Mesothelial cell of epicardium (in vitro differentiated cells): ENCODE data around the gene BTBD1. TPM values are rescaled to one million over a fixed set of nuclear protein-coding genes. Genes with fewer than 3 reads are reported as not detected.
"Not testable (repeated sequence)": the region's sequence is repeated elsewhere in the genome, so short reads cannot be mapped to it uniquely, and the experiment has no call there.

Experiments used
- DNase-seq, 2 experiments: peaks; one replicate each; pipeline ENCODE4 v3.0.0; 2021; ENCODE audit warnings: low spot score in 2 of 2; ENCODE audit not compliant: unreplicated experiment in 2 of 2
- H3K27ac Mint-ChIP-seq: 2 replicates; pipeline ENCODE4 v1.8.0; 2021; ENCODE audit warnings: mixed read lengths
- H3K27me3 Mint-ChIP-seq: 2 replicates; pipeline ENCODE4 v1.8.0; 2021; ENCODE audit warnings: low read depth, mixed read lengths
- H3K36me3 Mint-ChIP-seq: 2 replicates; pipeline ENCODE4 v1.8.0; 2021; ENCODE audit warnings: mixed read lengths
- H3K4me1 Mint-ChIP-seq: 2 replicates; pipeline ENCODE4 v1.8.0; 2021; ENCODE audit warnings: mixed read lengths
- H3K4me3 Mint-ChIP-seq: 2 replicates; pipeline ENCODE4 v1.8.0; 2021; ENCODE audit warnings: mild to moderate bottlenecking, moderate library complexity, mixed read lengths
- H3K9me3 Mint-ChIP-seq: 2 replicates; pipeline ENCODE4 v1.8.0; 2021; ENCODE audit warnings: mixed read lengths
- total RNA-seq: library from RNA; stranded (reverse); gene quantifications from 3 replicates; pipeline ENCODE4 v1.2.1, GENCODE V29; 2021
- TF ChIP-seq, protein P1 (sequence below): fragments of 200-600 bp; sonication (generic); IDR thresholded peaks from one replicate; pipeline ENCODE4 v1.5.0; 2021; ENCODE audit warnings: antibody characterized with exemption; ENCODE audit not compliant: unreplicated experiment

The BTBD1 gene
- total RNA-seq, 1 donor from 2014 or later: 33.4 TPM

DNA sequence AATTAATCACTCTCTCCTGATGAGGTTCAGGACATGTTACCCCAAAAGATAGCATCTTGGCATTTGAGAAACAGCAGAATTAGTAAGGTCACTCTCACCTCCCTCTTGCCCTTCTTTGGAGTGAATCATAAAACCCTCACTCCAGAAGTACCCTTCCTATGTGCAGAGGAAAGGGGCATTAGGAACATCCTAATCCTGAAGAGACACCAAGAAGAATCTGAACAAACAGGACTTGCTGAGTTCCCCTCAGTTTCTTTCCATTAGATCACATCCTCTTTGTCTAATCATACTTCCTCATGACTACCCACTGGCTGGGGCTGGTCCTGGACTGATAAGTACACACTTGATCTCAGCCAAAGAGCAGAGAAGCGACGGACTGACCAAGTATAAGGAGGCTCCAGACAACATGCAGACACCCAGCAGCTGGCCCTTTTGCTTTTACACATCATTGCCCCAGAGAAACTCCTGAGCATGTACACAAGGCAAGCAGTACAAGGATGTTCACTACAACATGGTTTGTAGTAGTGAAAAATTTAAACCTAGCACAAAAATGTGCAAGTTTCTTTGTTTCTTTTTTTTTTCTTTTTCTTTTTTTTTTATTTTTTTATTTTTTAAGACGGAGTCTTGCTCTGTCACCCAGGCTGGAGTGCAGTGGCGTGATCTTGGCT lies 25.4 kb upstream of the BTBD1 start:
- no peak overlapping the region for H3K4me3 Mint-ChIP-seq
- TF ChIP-seq, protein P1, sequence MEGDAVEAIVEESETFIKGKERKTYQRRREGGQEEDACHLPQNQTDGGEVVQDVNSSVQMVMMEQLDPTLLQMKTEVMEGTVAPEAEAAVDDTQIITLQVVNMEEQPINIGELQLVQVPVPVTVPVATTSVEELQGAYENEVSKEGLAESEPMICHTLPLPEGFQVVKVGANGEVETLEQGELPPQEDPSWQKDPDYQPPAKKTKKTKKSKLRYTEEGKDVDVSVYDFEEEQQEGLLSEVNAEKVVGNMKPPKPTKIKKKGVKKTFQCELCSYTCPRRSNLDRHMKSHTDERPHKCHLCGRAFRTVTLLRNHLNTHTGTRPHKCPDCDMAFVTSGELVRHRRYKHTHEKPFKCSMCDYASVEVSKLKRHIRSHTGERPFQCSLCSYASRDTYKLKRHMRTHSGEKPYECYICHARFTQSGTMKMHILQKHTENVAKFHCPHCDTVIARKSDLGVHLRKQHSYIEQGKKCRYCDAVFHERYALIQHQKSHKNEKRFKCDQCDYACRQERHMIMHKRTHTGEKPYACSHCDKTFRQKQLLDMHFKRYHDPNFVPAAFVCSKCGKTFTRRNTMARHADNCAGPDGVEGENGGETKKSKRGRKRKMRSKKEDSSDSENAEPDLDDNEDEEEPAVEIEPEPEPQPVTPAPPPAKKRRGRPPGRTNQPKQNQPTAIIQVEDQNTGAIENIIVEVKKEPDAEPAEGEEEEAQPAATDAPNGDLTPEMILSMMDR: no peak
- DNase-seq: no peak
- H3K36me3 Mint-ChIP-seq: no peaks in the 10 kb centered on the region
- H3K27ac Mint-ChIP-seq: peak overlapping the region; percentile 10
- peaks cover 59% of the 10 kb centered on the region for H3K27me3 Mint-ChIP-seq
- peaks cover 2% of the 10 kb centered on the region for H3K4me1 Mint-ChIP-seq
- no peaks in the 10 kb centered on the region for H3K9me3 Mint-ChIP-seq

GRCh38 chr15:83091965-83092308 lies 24.9 kb upstream of the BTBD1 start:
- Mint-ChIP-seq H3K27me3 (peaks cover 59% of the 10 kb centered on the region), H3K27ac (peak overlapping the region; percentile 10)
- not testable (repeated sequence) for H3K9me3 Mint-ChIP-seq, H3K4me3 Mint-ChIP-seq, DNase-seq, H3K36me3 Mint-ChIP-seq, H3K4me1 Mint-ChIP-seq

GRCh38 chr15:83090465-83090864 lies 23.4 kb upstream of the BTBD1 start:
- TF ChIP-seq, protein P1: no peak
- H3K4me3 Mint-ChIP-seq: no peak overlapping the region
- no peak for DNase-seq

DNA sequence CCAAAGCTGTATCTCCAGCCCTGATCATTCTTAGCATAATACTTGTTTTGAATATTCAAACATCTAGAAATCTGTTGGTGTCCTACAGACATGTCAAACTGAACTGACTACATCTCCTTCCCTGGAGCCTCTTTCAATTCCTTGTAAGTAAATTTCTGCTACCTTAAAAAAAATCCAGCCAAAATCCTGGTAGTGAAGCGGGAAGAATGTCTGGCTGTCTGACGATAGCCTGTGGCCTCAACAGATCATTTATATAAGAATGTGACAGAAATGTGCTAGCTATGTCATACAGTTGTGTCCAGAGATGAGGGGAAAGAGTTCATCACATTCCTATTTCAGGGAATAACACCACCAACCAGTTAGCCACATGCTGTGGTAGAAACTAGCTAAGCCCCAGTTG lies 21.8 kb upstream of the BTBD1 start:
- Mint-ChIP-seq H3K9me3 (no peaks in the 10 kb centered on the region), H3K4me3 (no peak overlapping the region), H3K27me3 (peaks cover 57% of the 10 kb centered on the region), H3K36me3 (no peaks in the 10 kb centered on the region), H3K27ac (no peak overlapping the region), H3K4me1 (peaks cover 2% of the 10 kb centered on the region)
- TF ChIP-seq, protein P1: no peak
- DNase-seq: no peak

More at GRCh38 chr15:83090465-83090864, 23.4 kb upstream of the BTBD1 start:
- Mint-ChIP-seq H3K9me3 (no peaks in the 10 kb centered on the region), H3K36me3 (no peaks in the 10 kb centered on the region), H3K27me3 (peaks cover 58% of the 10 kb centered on the region), H3K4me1 (peaks cover 2% of the 10 kb centered on the region), H3K27ac (no peak overlapping the region)

DNA sequence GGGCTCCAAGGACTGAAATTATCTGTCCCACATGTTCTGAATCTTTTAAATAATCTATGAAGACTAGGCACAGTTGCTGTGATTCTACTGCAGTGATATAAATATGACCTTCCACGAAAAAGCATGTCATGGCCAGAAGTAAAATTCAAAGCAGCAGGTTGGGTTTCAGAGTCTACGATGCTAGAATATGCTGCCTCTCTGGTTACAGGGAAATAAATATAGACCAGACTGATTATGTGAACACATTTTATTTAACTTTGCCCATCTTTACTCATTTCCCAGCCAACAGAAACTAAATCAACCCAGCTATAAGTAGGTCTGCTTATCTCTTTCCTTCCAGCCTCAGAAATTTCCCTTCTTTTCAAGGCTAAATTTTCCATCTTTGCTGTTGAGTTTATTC lies 20.5 kb upstream of the BTBD1 start:
- no peak overlapping the region for H3K4me3 Mint-ChIP-seq
- no peaks in the 10 kb centered on the region for H3K36me3 Mint-ChIP-seq
- peaks cover 2% of the 10 kb centered on the region for H3K4me1 Mint-ChIP-seq
- H3K9me3 Mint-ChIP-seq: no peaks in the 10 kb centered on the region
- H3K27ac Mint-ChIP-seq: no peak overlapping the region
- TF ChIP-seq, protein P1: no peak
- peaks cover 63% of the 10 kb centered on the region for H3K27me3 Mint-ChIP-seq
- no peak for DNase-seq

DNA sequence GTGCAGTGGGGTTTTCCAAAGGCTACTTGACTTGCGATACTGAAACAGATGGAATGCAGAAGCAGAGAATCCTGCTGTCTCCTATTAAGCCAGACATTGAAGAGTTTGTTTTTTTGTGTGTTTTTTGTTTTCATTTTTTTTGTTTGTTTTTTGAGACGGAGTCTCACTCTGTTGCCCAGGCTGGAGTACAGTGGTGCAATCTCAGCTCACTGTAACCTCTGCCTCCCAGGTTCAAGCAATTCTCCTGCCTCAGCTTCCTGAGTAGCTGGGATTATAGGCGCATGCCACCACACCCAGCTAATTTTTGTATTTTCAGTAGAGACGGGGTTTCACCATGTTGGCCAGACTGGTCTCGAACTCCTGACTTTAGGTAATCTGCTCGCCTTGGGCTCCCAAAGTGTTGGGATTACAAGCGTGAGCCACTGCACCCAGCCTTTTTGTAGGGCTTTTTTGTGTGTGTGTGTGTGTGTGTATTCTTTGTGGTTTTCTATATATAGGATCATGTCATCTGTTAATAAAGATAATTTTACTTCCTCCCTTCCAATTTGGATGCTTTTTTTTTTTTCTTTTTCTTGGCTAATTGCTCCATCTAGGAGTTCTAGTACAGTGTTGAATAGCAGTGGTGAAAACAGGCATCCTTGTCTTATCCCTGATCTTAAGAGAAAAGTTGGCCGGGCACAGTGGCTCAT lies 19.0 kb upstream of the BTBD1 start:
- H3K27me3 Mint-ChIP-seq: peaks cover 71% of the 10 kb centered on the region
- not testable (repeated sequence) for H3K9me3 Mint-ChIP-seq, H3K36me3 Mint-ChIP-seq, H3K27ac Mint-ChIP-seq, H3K4me3 Mint-ChIP-seq, DNase-seq, H3K4me1 Mint-ChIP-seq

DNA sequence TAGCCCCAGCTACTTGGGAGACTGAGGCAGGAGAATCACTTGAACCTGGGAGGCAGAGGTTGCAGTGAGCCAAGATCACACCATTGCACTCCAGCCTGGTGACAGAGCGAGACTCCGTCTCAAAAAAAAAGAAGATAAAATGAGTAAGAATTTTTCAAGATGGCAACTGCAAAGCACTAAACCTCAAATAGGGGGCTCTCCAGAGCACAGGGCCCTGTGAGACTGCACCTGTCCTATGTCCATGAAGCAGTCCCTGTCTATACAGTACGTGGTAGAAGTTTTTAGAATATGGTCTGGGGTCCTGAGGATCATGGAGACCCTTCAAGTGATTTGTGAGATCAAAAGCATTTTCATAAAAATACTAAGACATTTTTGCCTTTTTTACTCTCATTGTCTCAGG lies 18.4 kb upstream of the BTBD1 start:
- not testable (repeated sequence) for DNase-seq

More for the DNA sequence above, 18.4 kb upstream of the BTBD1 start:
- not testable (repeated sequence) for H3K36me3 Mint-ChIP-seq, H3K4me1 Mint-ChIP-seq, H3K9me3 Mint-ChIP-seq, H3K27ac Mint-ChIP-seq, H3K4me3 Mint-ChIP-seq
- peaks cover 74% of the 10 kb centered on the region for H3K27me3 Mint-ChIP-seq
